ENCODE measurements around the gene SAMD3.

The SAMD3 gene

GRCh38 chr6:130229645-130230044 lies 6.9 kb upstream of the SAMD3 start:
- Histone ChIP-seq H3K79me2 (ENCODE audit: low read length) (no peaks in the 10 kb centered on the region), H4K20me1 (ENCODE audit: insufficient read depth, low read length) (no peaks in the 10 kb centered on the region), H2AFZ (ENCODE audit: low read depth, low read length) (no peak overlapping the region), H3K27me3 (ENCODE audit: low read depth, low read length) (no peaks in the 10 kb centered on the region), H3K9ac (ENCODE audit: low read length) (no peak overlapping the region), H3K9me3 (ENCODE audit: insufficient read depth, low read length) (peaks cover 4% of the 10 kb centered on the region; the same call in 1 of the 2 replicates), H3K4me2 (ENCODE audit: low read length) (no peak overlapping the region), H3K4me3 (ENCODE audit: low read length) (no peak overlapping the region), H3K36me3 (replicated peaks; ENCODE audit: low read depth, low read length) (no peaks in the 10 kb centered on the region), H3K4me1 (ENCODE audit: low read length) (no peaks in the 10 kb centered on the region), H3K27ac (ENCODE audit: low read length) (no peak overlapping the region)
- no peak for TF ChIP-seq CTCF (IDR thresholded peaks at IDR 0.05; ENCODE audit: low read depth, low read length)
- TF ChIP-seq EZH2phosphoT487 (IDR thresholded peaks at IDR 0.05; ENCODE audit: low read depth), result no peak

DNA sequence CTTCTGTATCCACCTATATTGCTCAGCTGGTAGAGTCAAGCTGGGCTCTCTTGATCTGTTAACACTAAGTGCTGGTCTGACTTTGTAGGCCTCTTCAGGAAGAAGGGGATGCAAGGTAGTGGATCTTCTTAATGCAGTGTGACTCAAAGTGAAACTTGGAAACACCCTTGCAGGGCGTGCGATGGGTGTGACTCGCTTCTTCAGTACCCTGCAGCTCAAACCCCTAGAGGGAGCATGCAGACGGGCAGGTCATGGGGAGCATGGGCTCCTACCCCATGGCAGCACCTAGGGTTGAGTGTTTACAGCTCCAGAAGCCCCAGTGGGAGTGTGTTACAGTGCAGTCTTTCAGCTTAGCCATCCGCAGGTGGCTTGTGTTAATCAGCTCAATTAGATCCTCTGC lies 757 bp upstream of the SAMD3 start:
- Histone ChIP-seq H3K79me2 (ENCODE audit: low read length) (no peaks in the 10 kb centered on the region), H3K4me2 (ENCODE audit: low read length) (peak overlapping the region; percentile 36), H3K36me3 (replicated peaks; ENCODE audit: low read depth, low read length) (no peaks in the 10 kb centered on the region), H3K9me3 (ENCODE audit: insufficient read depth, low read length) (peaks cover 4% of the 10 kb centered on the region; the same call in 1 of the 2 replicates), H2AFZ (ENCODE audit: low read depth, low read length) (no peak overlapping the region), H3K9ac (ENCODE audit: low read length) (no peak overlapping the region), H3K27ac (ENCODE audit: low read length) (no peak overlapping the region), H3K4me3 (ENCODE audit: low read length) (no peak overlapping the region), H3K4me1 (ENCODE audit: low read length) (peaks cover 16% of the 10 kb centered on the region), H4K20me1 (ENCODE audit: insufficient read depth, low read length) (no peaks in the 10 kb centered on the region), H3K27me3 (ENCODE audit: low read depth, low read length) (no peaks in the 10 kb centered on the region)
- TF ChIP-seq CTCF (IDR thresholded peaks at IDR 0.05; ENCODE audit: low read depth, low read length) (peak; percentile 28), EZH2phosphoT487 (IDR thresholded peaks at IDR 0.05; ENCODE audit: low read depth) (no peak)

GRCh38 chr6:130218134-130218533 lies 4.6 kb downstream of the SAMD3 start:
- H3K4me2 ChIP-seq (ENCODE audit: low read length), result no peak overlapping the region
- no peak overlapping the region for H3K27ac ChIP-seq (ENCODE audit: low read length)
- no peaks in the 10 kb centered on the region for H3K79me2 ChIP-seq (ENCODE audit: low read length)
- no peak overlapping the region for H3K9ac ChIP-seq (ENCODE audit: low read length)
- H2AFZ ChIP-seq (ENCODE audit: low read depth, low read length), result no peak overlapping the region
- H3K4me3 ChIP-seq (ENCODE audit: low read length), result no peak overlapping the region
- H4K20me1 ChIP-seq (ENCODE audit: insufficient read depth, low read length), result no peaks in the 10 kb centered on the region
- H3K36me3 ChIP-seq (replicated peaks; ENCODE audit: low read depth, low read length), result no peaks in the 10 kb centered on the region
- H3K9me3 ChIP-seq (ENCODE audit: insufficient read depth, low read length), result no peaks in the 10 kb centered on the region
- no peaks in the 10 kb centered on the region for H3K27me3 ChIP-seq (ENCODE audit: low read depth, low read length)
- H3K4me1 ChIP-seq (ENCODE audit: low read length), result peaks cover 12% of the 10 kb centered on the region
- TF ChIP-seq CTCF (IDR thresholded peaks at IDR 0.05; ENCODE audit: low read depth, low read length) (no peak), EZH2phosphoT487 (IDR thresholded peaks at IDR 0.05; ENCODE audit: low read depth) (no peak)

GRCh38 chr6:130216620-130217019 lies 6.1 kb downstream of the SAMD3 start:
- TF ChIP-seq CTCF (IDR thresholded peaks at IDR 0.05; ENCODE audit: low read depth, low read length) (no peak), EZH2phosphoT487 (IDR thresholded peaks at IDR 0.05; ENCODE audit: low read depth) (no peak)
- H3K9ac ChIP-seq (ENCODE audit: low read length), result no peak overlapping the region
- H3K4me3 ChIP-seq (ENCODE audit: low read length), result no peak overlapping the region
- no peaks in the 10 kb centered on the region for H4K20me1 ChIP-seq (ENCODE audit: insufficient read depth, low read length)
- no peak overlapping the region for H2AFZ ChIP-seq (ENCODE audit: low read depth, low read length)
- H3K79me2 ChIP-seq (ENCODE audit: low read length), result no peaks in the 10 kb centered on the region
- H3K4me2 ChIP-seq (ENCODE audit: low read length), result no peak overlapping the region
- H3K9me3 ChIP-seq (ENCODE audit: insufficient read depth, low read length), result no peaks in the 10 kb centered on the region
- no peaks in the 10 kb centered on the region for H3K27me3 ChIP-seq (ENCODE audit: low read depth, low read length)
- no peak overlapping the region for H3K27ac ChIP-seq (ENCODE audit: low read length)
- no peaks in the 10 kb centered on the region for H3K36me3 ChIP-seq (replicated peaks; ENCODE audit: low read depth, low read length)
- H3K4me1 ChIP-seq (ENCODE audit: low read length), result peaks cover 17% of the 10 kb centered on the region
